Measurements from ENCODE around the gene PUS1.

PUS1 gene

GRCh38 chr12:131923260-131923659 lies 5.8 kb upstream of the PUS1 start:
- no peaks in the 10 kb centered on the region for H3K36me3 ChIP-seq (ENCODE audit: control insufficient read depth, low read length)
- H3K79me2 ChIP-seq (ENCODE audit: control insufficient read depth, low read length) = no peaks in the 10 kb centered on the region
- no peak overlapping the region for H3K27ac ChIP-seq (ENCODE audit: low read depth, low read length)
- peak overlapping the region; percentile 29; the same call in 1 of the 2 replicates for H3K4me3 ChIP-seq (ENCODE audit: low read length)
- H3K9me2 ChIP-seq (replicated peaks; ENCODE audit: control insufficient read depth, low read length) = no peaks in the 10 kb centered on the region
- peak overlapping the region; percentile 55 for H3K4me2 ChIP-seq (ENCODE audit: low read length)
- peaks cover 11% of the 10 kb centered on the region for H3F3A ChIP-seq (ENCODE audit: control insufficient read depth, insufficient read depth)
- peaks cover 35% of the 10 kb centered on the region for H3K27me3 ChIP-seq (ENCODE audit: control insufficient read depth, low read length)
- TF ChIP-seq CTCF (IDR thresholded peaks at IDR 0.05; ENCODE audit: low read depth, low read length, poor library complexity, severe bottlenecking) (no peak), EZH2phosphoT487 (IDR thresholded peaks at IDR 0.05; ENCODE audit: borderline replicate concordance, low read length) (no peak)
- peaks cover 32% of the 10 kb centered on the region for H3K4me1 ChIP-seq (ENCODE audit: control insufficient read depth, low read length)
- no peaks in the 10 kb centered on the region for H3K9me3 ChIP-seq (ENCODE audit: control insufficient read depth, insufficient read depth, low read length)
- peaks cover 29% of the 10 kb centered on the region; the same call in 1 of the 2 replicates for H4K20me1 ChIP-seq (ENCODE audit: control insufficient read depth, insufficient read depth, low read depth, low read length)

- peaks cover 11% of the 10 kb centered on the region for H3F3A ChIP-seq (ENCODE audit: control insufficient read depth, insufficient read depth)
- H3K36me3 ChIP-seq (ENCODE audit: control insufficient read depth, low read length) = peaks cover 24% of the 10 kb centered on the region
- H4K20me1 ChIP-seq (ENCODE audit: control insufficient read depth, insufficient read depth, low read depth, low read length) = peaks cover 26% of the 10 kb centered on the region; the same call in 1 of the 2 replicates
- H3K27me3 ChIP-seq (ENCODE audit: control insufficient read depth, low read length) = peaks cover 26% of the 10 kb centered on the region
- H3K9me3 ChIP-seq (ENCODE audit: control insufficient read depth, insufficient read depth, low read length) = no peaks in the 10 kb centered on the region
- H3K9me2 ChIP-seq (replicated peaks; ENCODE audit: control insufficient read depth, low read length) = no peaks in the 10 kb centered on the region
- no peak overlapping the region for H3K4me2 ChIP-seq (ENCODE audit: low read length)
- H3K27ac ChIP-seq (ENCODE audit: low read depth, low read length) = no peak overlapping the region
- H3K4me3 ChIP-seq (ENCODE audit: low read length) = no peak overlapping the region
- H3K79me2 ChIP-seq (ENCODE audit: control insufficient read depth, low read length) = peaks cover 32% of the 10 kb centered on the region
- TF ChIP-seq CTCF (IDR thresholded peaks at IDR 0.05; ENCODE audit: low read depth, low read length, poor library complexity, severe bottlenecking) (no peak), EZH2phosphoT487 (IDR thresholded peaks at IDR 0.05; ENCODE audit: borderline replicate concordance, low read length) (no peak)
- peaks cover 47% of the 10 kb centered on the region for H3K4me1 ChIP-seq (ENCODE audit: control insufficient read depth, low read length)
Measured at GRCh38 chr12:131927110-131928079, 1.7 kb upstream of the PUS1 start.

- H3K9me3 ChIP-seq (ENCODE audit: control insufficient read depth, insufficient read depth, low read length) = no peaks in the 10 kb centered on the region
- H3K9me2 ChIP-seq (replicated peaks; ENCODE audit: control insufficient read depth, low read length) = no peaks in the 10 kb centered on the region
- H4K20me1 ChIP-seq (ENCODE audit: control insufficient read depth, insufficient read depth, low read depth, low read length) = peaks cover 18% of the 10 kb centered on the region; the same call in 1 of the 2 replicates
- no peak for TF ChIP-seq EZH2phosphoT487 (IDR thresholded peaks at IDR 0.05; ENCODE audit: borderline replicate concordance, low read length)
- no peak for TF ChIP-seq CTCF (IDR thresholded peaks at IDR 0.05; ENCODE audit: low read depth, low read length, poor library complexity, severe bottlenecking)
- peak overlapping the region; percentile 73 for H3K4me3 ChIP-seq (ENCODE audit: low read length)
- H3K4me1 ChIP-seq (ENCODE audit: control insufficient read depth, low read length) = peaks cover 39% of the 10 kb centered on the region
- H3K27ac ChIP-seq (ENCODE audit: low read depth, low read length) = no peak overlapping the region
- H3F3A ChIP-seq (ENCODE audit: control insufficient read depth, insufficient read depth) = peaks cover 11% of the 10 kb centered on the region
- H3K36me3 ChIP-seq (ENCODE audit: control insufficient read depth, low read length) = peaks cover 32% of the 10 kb centered on the region
- peaks cover 34% of the 10 kb centered on the region for H3K79me2 ChIP-seq (ENCODE audit: control insufficient read depth, low read length)
- peak overlapping the region; percentile 86 for H3K4me2 ChIP-seq (ENCODE audit: low read length)
- H3K27me3 ChIP-seq (ENCODE audit: control insufficient read depth, low read length) = peaks cover 18% of the 10 kb centered on the region
Measured at GRCh38 chr12:131928080-131928710, 881 bp upstream of the PUS1 start.

All from DOHH2 (cell line).